Measurements from ENCODE around the gene DBI.

The DBI gene

GRCh38 chr2:119377993-119378345, 11.2 kb downstream of the DBI start:
- TF ChIP-seq NFIC (IDR thresholded peaks at IDR 0.05) (no peak), TAF1 (IDR thresholded peaks at IDR 0.05; ENCODE audit: low read depth) (no peak), RAD21 (IDR thresholded peaks at IDR 0.05; ENCODE audit: low read depth) (no peak), TEAD4 (IDR thresholded peaks at IDR 0.05) (no peak), USF1 (IDR thresholded peaks at IDR 0.05) (no peak), EGR1 (IDR thresholded peaks at IDR 0.05) (no peak), CREB1 (IDR thresholded peaks at IDR 0.05; ENCODE audit: low read depth) (no peak), YY1 (IDR thresholded peaks at IDR 0.05; ENCODE audit: low read depth) (no peak), EP300 (IDR thresholded peaks at IDR 0.05; ENCODE audit: borderline replicate concordance) (no peak), FOXM1 (IDR thresholded peaks at IDR 0.05; ENCODE audit: borderline replicate concordance, low read depth) (no peak), ZBTB7A (IDR thresholded peaks at IDR 0.05; ENCODE audit: low read depth) (no peak), TCF12 (IDR thresholded peaks at IDR 0.05; ENCODE audit: low read depth) (no peak), CEBPB (IDR thresholded peaks at IDR 0.05) (no peak)
- TF ChIP-seq, protein P1, sequence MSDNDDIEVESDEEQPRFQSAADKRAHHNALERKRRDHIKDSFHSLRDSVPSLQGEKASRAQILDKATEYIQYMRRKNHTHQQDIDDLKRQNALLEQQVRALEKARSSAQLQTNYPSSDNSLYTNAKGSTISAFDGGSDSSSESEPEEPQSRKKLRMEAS (IDR thresholded peaks at IDR 0.05): no peak
- TF ChIP-seq, protein P2, sequence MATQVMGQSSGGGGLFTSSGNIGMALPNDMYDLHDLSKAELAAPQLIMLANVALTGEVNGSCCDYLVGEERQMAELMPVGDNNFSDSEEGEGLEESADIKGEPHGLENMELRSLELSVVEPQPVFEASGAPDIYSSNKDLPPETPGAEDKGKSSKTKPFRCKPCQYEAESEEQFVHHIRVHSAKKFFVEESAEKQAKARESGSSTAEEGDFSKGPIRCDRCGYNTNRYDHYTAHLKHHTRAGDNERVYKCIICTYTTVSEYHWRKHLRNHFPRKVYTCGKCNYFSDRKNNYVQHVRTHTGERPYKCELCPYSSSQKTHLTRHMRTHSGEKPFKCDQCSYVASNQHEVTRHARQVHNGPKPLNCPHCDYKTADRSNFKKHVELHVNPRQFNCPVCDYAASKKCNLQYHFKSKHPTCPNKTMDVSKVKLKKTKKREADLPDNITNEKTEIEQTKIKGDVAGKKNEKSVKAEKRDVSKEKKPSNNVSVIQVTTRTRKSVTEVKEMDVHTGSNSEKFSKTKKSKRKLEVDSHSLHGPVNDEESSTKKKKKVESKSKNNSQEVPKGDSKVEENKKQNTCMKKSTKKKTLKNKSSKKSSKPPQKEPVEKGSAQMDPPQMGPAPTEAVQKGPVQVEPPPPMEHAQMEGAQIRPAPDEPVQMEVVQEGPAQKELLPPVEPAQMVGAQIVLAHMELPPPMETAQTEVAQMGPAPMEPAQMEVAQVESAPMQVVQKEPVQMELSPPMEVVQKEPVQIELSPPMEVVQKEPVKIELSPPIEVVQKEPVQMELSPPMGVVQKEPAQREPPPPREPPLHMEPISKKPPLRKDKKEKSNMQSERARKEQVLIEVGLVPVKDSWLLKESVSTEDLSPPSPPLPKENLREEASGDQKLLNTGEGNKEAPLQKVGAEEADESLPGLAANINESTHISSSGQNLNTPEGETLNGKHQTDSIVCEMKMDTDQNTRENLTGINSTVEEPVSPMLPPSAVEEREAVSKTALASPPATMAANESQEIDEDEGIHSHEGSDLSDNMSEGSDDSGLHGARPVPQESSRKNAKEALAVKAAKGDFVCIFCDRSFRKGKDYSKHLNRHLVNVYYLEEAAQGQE (IDR thresholded peaks at IDR 0.05; ENCODE audit: low read depth): no peak

- no peak for TF ChIP-seq TCF12 (IDR thresholded peaks at IDR 0.05; ENCODE audit: low read depth)
Measured at GRCh38 chr2:119378566-119378965, 11.8 kb downstream of the DBI start.

- no peak for TF ChIP-seq EGR1 (IDR thresholded peaks at IDR 0.05)
- no peak for TF ChIP-seq TEAD4 (IDR thresholded peaks at IDR 0.05)
- TF ChIP-seq, protein P1 (IDR thresholded peaks at IDR 0.05): no peak
- no peak for TF ChIP-seq TAF1 (IDR thresholded peaks at IDR 0.05; ENCODE audit: low read depth)
- no peak for TF ChIP-seq ZBTB7A (IDR thresholded peaks at IDR 0.05; ENCODE audit: low read depth)
- no peak for TF ChIP-seq CREB1 (IDR thresholded peaks at IDR 0.05; ENCODE audit: low read depth)
- TF ChIP-seq EP300 (IDR thresholded peaks at IDR 0.05; ENCODE audit: borderline replicate concordance): no peak
- no peak for TF ChIP-seq NFIC (IDR thresholded peaks at IDR 0.05)
- TF ChIP-seq USF1 (IDR thresholded peaks at IDR 0.05): no peak
- TF ChIP-seq, protein P2 (IDR thresholded peaks at IDR 0.05; ENCODE audit: low read depth): no peak
- no peak for TF ChIP-seq TCF12 (IDR thresholded peaks at IDR 0.05; ENCODE audit: low read depth)
- TF ChIP-seq YY1 (IDR thresholded peaks at IDR 0.05; ENCODE audit: low read depth): no peak
- TF ChIP-seq CEBPB (IDR thresholded peaks at IDR 0.05): no peak
- TF ChIP-seq FOXM1 (IDR thresholded peaks at IDR 0.05; ENCODE audit: borderline replicate concordance, low read depth): no peak
- TF ChIP-seq RAD21 (IDR thresholded peaks at IDR 0.05; ENCODE audit: low read depth): no peak
Measured at GRCh38 chr2:119383410-119384140, 16.8 kb downstream of the DBI start.

DNA sequence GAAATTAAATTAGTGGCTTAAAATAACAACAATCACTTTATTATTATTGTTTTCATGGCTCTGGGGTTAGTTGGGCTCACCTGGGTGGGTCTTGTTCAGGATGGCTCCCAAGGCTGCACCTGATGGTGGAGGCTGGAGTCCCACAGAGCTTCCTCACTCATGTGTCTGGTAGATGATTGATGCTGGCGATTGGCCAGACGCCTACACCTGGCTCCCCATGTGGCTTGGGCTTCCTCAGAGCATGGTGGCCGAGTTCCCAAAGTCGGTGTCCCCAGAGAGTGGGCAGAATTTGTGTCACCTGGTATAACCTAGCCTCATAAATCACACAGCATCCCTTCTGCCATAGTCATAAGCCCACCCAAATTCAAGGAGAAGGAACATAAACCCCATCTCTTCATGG, 18.2 kb downstream of the DBI start:
- TF ChIP-seq NFIC (IDR thresholded peaks at IDR 0.05) (no peak), CREB1 (IDR thresholded peaks at IDR 0.05; ENCODE audit: low read depth) (no peak), RAD21 (IDR thresholded peaks at IDR 0.05; ENCODE audit: low read depth) (no peak), TEAD4 (IDR thresholded peaks at IDR 0.05) (no peak), USF1 (IDR thresholded peaks at IDR 0.05) (no peak), YY1 (IDR thresholded peaks at IDR 0.05; ENCODE audit: low read depth) (no peak), CEBPB (IDR thresholded peaks at IDR 0.05) (no peak), TCF12 (IDR thresholded peaks at IDR 0.05; ENCODE audit: low read depth) (no peak), EP300 (IDR thresholded peaks at IDR 0.05; ENCODE audit: borderline replicate concordance) (no peak), TAF1 (IDR thresholded peaks at IDR 0.05; ENCODE audit: low read depth) (no peak), EGR1 (IDR thresholded peaks at IDR 0.05) (no peak)
- TF ChIP-seq, protein P1 (IDR thresholded peaks at IDR 0.05): no peak
- TF ChIP-seq, protein P2 (IDR thresholded peaks at IDR 0.05; ENCODE audit: low read depth): no peak
